NCI-H2107 treated with DMSO at 0.1 percent for 48 hours (cell line): ENCODE results near the gene PTGDR2.

Source experiments
- DNase-seq: peaks from one replicate; lab custom pipeline; 2025; ENCODE audit not compliant: unreplicated experiment; lab: John Stamatoyannopoulos, UW

The PTGDR2 gene

GRCh38 chr11:60813324-60813723 is 42.4 kb downstream of the PTGDR2 start:
- DNase-seq: no peak

GRCh38 chr11:60810569-60810968 is 45.2 kb downstream of the PTGDR2 start:
- no peak for DNase-seq

GRCh38 chr11:60810151-60810550 is 45.6 kb downstream of the PTGDR2 start:
- no peak for DNase-seq

- DNase-seq: no peak
These were observed 46.1 kb downstream of the PTGDR2 start for GRCh38 chr11:60809691-60810090.

- DNase-seq: no peak
These were observed 46.5 kb downstream of the PTGDR2 start for GRCh38 chr11:60809249-60809648.

DNA sequence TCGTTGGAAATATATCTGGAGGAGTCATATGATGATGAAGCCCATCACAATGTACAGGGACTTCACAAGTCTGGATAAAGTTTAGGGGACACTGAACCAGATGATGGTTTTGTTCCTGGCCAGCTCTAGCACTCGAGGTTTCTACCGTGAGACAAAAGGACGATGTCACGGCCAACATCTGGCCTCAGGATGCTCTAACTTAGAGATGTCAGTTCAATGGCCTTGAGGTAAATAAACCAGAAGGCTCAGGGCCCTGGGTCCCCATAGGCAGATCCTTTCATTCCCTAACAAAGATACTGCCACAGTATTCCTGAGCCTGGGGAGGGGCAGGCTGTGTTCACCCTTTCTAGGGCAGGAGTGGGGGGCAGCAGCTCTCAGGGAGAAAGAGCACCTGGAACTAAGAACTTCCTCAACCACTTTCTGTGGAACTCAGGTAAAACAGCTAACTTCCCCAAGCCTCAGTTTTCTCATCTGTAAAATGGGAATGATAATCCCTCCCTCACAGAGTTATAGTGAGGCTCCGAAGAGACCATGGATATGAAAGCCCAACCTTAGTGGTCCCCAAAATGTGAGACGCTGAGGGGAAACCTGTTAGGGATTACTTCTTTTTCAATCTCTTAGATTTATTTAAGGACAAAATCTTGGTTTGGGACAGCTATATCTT is 52.3 kb downstream of the PTGDR2 start:
- no peak for DNase-seq

DNA sequence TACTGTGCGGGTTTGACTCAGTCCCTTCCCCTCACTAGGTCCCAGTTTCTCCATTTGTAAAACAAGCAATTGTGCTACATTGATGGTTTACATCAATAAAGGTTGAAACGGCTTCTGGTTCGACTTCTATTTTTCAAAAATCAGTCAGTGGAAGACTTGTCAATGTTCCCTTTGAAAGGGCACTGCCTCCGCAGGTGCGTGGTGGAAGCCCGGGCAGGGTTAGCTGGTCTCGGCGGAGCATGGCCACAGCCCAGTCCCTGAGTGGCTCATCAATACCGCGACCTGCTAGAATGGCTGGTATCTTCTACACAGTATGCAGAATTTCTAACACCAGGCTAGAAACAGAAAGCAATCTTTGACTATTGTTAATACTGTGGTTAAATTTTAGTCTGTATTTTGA is 54.6 kb downstream of the PTGDR2 start:
- DNase-seq: no peak
